HG03064 (cell line): ENCODE results near the gene CASP10.
"Not testable (repeated sequence)": the region's sequence is repeated elsewhere in the genome, so short reads cannot be mapped to it uniquely, and the experiment has no call there.

Source experiments
- ATAC-seq: cut with Tn5 transposase; IDR thresholded peaks from one replicate; pipeline ENCODE4 v1.9.1; 2021; ENCODE audit warnings: low read depth; ENCODE audit not compliant: unreplicated experiment

The CASP10 gene, protein sequence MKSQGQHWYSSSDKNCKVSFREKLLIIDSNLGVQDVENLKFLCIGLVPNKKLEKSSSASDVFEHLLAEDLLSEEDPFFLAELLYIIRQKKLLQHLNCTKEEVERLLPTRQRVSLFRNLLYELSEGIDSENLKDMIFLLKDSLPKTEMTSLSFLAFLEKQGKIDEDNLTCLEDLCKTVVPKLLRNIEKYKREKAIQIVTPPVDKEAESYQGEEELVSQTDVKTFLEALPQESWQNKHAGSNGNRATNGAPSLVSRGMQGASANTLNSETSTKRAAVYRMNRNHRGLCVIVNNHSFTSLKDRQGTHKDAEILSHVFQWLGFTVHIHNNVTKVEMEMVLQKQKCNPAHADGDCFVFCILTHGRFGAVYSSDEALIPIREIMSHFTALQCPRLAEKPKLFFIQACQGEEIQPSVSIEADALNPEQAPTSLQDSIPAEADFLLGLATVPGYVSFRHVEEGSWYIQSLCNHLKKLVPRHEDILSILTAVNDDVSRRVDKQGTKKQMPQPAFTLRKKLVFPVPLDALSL

DNA sequence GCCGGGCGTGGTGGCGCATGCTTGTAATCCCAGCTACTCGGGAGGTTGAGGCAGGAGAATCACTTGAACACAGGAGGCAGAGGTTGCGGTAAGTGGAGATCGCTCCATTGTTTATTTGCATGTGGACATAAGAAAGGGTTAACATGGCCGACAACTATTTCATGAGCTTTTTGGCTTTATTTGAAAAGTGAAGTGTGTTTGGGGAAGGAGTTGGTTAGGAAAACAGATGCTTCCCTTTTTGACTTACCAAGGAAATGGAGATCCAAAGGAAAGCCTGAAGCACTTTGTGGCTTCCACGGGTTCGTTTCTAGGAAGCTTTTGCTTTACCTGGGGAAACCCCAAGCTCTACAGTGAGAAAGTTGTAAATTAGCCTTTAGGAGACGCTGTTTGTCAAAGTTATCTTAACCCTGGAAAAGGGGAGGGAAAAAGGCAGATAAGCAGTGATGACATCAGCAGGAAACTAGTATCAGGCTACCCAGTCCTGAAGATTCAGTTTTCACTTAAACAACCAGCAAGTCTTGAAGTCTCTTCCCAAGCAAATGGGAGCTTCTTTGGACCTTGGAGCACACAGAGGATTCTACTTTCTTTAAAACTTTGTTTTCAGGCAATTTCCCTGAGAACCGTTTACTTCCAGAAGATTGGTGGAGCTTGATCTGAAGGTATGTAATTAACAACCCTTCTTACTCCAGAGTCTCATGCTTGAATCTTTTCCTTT lies at the start of gene CASP10:
TSS of gene CASP10 (plus strand) at position 492 of the 715 bp plus-strand sequence. CDS start 2,637 bp downstream, outside the sequence.
- ATAC-seq, result peak; percentile 62

DNA sequence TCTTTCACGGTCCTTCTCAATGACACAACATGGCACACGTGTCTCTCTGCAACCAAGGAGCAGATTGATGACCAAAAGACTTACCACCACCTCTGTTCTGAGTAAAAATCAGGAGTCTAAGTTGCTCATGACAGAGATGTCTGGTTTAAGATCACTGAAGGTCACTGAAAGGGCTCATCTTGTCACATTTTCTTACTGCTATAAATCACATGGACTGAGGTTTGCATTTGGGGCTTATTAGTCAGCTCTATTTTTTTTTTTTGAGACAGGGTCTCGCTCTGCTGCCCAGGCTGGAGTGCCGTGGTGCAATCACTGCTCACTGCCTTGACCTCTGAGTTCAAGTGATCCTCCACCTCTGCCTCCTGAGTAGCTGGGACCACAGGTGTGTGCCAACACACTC lies 47.6 kb upstream of the CASP10 start:
- no peak for ATAC-seq

DNA sequence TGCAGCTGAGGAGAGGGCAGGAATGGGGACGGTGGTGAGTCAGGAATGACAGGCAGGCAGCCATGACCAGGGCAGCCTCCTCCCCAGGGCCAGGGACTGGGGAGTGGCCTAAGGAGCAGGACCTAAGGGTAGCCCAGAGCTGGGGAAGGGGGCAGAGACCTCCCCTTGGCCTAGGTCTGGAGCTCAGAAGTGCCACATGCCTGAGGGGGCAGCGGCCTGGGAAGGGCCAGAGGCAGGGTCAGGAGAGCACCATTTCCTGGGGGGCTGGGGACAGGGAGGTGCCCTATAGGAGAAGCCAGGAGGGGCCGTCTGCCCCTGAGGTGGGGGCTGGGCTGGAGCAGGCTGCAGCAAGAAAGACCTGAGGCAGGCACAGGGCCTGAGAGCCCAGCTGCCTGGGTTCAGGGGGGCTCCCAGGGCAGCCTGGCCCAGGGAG lies 46.0 kb upstream of the CASP10 start:
- no peak for ATAC-seq

DNA sequence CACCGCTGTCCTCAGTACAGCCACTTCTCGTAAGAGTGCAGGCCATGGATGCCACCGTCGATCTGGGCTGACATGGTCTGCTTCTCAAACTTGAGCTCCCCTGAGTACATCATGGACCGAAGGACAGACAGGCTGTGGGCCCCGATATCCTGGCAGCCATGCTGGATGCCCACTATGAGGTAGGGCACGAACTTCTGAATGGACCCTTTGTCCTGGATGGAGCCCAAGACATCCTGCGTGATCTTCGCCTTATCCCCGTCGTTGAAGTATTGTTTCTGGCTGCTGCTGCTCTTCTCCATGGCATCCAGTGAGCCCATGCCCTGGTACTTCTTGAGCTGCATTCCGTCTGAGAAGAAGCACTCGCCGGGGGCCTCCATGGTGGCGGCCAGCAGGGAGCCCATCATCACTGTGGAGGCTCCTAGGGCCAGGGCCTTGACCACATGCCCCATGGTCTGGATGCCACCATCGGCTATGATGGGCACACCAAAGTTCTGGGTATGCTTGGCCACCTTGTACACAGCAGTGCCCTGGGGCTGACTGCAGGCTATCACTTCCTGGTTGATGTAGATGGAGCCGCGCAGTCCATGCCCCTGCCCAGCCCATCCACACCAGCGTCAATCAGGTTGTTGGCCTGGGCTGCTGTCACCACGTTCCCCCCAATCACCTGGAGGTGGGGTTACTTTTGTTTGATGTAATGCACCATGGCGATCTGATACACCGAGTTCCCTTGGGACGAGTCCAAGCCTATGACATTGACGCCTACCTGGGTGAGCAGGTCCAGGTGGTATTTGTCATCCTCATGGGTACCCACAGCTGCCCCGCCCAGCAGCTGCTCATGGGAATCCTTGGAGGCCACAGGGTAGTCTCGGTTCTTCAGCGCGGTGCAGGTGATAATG lies 45.2 kb upstream of the CASP10 start:
- no peak for ATAC-seq

DNA sequence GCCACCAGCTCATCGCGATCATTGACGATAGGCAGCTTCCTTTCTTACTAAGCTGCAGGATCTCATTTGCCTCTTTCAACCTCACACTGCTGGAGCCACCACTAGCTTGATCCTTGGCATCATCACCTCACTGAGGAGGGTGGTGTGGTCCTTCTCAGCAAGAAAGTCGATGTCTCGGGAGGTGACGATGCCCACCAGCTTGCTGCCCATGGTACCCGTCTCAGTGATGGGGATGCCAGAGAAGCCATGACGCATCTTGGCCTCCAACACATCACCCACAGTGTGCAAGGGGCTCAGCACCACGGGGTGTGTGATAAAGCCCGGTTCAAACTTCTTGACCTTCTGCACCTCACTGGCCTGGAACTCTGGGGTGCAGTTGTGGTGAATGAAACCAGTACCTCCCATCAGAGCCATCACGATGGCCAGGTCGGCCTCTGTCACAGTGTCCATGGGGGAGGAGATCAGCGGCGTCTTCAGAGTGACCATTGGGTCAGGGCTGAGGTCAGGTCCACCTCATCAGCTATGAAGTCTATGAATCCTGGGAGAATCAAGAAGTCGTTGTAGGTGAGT lies 44.5 kb upstream of the CASP10 start:
- no peak for ATAC-seq

DNA sequence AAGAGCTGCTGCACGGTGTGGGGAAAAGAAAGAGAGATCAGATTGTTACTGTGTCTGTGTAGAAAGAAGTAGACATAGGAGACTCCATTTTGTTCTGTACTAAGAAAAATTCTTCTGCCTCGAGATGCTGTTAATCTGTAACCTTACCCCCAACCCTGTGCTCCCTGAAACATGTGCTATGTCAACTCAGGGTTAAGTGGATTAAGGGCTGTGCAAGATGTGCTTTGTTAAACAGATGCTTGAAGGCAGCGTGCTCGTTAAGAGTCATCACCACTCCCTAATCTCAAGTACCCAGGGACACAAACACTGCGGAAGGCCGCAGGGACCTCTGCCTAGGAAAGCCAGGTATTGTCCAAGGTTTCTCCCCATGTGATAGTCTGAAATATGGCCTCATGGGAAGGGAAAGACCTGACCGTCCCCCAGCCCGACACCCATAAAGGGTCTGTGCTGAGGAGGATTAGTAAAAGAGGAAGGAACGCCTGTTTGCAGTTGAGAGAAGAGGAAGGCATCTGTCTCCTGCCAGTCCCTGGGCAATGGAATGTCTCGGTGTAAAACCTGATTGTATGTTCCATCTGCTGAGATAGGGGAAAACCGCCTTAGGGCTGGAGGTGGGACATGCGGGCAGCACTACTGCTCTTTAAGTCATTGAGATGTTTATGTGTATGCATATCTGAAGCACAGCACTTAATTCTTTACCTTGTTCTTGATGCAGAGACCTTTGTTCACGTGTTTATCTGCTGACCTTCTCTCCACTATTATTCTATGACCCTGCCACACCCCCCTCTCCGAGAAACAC lies 43.8 kb upstream of the CASP10 start:
- not testable (repeated sequence) for ATAC-seq

DNA sequence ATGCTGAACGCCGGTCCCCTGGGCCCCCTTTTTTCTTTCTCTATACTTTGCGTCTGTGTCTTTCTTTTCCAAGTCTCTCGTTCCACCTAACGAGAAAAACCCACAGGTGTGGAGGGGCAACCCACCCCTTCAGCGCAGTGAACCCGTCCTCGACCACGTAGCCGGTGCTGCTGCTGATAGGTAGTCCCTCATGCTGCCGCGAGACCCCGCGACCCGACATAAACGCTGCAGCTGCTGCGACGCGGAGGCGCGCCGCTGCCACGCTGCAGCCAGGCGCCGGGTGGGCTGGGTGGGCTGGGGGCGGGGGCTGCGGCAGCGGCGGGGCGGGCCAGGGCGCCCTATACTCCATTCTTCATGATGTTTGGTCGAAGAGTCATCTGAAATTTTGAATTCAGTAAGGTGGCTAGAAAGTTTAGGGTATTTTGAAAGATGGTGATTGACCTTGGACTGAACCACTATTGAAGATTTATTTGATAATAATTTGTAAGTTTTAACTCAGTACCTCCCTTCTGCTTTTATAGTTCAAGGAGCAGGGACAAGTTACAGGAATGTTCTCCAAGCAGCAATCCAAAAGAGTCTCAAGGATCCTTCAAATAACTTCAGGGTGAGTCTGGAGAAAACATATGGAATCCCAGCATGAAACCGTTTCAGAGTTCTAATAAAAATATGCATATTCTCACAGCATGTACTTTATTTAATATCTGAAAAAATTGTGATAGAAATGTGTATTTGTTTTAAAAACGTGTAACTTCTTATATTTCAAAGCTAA lies 42.9 kb upstream of the CASP10 start:
- ATAC-seq, result no peak

DNA sequence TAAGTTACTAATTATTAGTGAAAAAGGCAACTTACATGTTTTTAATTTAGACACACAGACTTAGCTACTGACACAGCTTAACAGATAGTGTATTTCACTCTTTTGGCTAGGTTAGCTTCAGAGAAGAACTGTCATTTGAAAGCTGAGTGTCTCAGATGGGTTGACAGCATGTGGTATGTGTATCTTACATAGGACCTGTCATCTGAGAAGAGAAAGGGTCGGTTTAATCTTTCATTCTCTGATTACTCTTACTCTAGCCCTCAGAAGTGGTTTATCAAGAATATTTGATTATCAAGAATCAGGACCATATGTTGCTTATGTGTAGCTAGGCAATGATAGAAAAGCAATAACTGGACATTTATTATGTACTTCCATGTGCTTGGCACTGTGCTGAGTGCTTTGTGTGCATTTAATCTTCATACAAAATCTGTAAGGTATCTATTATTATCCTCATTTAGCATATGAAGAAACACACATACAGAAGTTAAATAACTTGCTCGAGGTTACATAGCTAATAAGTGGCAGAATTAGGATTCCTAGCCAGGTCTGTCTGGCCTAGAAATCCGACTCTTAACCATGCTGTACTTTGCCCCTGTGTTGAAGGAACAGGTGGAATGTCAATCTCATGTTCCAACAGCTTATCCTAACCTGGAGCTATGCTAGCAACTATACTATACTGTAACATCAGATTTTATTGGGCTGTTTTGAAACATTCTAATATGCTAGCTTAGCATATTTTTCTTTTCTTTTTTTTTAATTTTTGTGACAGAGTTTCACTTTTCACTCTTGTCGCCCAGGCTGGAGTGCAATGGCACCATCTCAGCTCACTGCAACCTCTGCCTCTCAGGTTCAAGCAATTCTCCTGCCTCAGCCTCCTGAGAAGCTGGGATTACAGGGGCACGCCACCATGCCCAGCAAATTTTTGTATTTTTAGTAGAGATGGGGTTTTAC lies 38.6 kb upstream of the CASP10 start:
- ATAC-seq, result no peak

DNA sequence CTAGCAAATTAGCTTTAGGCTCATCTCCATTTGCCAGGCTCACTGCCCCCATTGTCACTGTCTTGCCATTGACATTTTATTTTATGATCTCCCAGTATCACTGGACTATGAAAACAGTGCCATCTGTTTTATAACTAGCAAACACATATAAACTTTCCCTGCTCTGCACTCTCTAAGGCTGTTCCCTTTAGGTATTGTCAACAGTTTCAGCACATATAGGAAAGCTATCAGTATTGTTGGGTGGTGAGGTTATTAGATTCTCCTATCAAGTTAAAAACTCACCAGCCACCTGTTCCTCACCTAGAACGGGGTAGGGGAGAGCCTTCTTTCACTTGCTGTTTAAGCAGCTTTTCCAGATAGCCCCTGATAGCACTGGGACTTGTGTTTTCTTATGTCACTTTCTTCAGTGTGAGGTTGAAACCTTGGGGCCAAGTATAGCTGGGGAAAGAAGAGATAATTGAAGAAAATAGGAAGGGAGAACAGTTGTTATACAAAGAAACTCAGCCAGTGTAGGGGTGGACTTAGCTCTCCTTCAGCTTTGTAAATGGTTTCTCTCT lies 34.4 kb upstream of the CASP10 start:
- ATAC-seq, result no peak

DNA sequence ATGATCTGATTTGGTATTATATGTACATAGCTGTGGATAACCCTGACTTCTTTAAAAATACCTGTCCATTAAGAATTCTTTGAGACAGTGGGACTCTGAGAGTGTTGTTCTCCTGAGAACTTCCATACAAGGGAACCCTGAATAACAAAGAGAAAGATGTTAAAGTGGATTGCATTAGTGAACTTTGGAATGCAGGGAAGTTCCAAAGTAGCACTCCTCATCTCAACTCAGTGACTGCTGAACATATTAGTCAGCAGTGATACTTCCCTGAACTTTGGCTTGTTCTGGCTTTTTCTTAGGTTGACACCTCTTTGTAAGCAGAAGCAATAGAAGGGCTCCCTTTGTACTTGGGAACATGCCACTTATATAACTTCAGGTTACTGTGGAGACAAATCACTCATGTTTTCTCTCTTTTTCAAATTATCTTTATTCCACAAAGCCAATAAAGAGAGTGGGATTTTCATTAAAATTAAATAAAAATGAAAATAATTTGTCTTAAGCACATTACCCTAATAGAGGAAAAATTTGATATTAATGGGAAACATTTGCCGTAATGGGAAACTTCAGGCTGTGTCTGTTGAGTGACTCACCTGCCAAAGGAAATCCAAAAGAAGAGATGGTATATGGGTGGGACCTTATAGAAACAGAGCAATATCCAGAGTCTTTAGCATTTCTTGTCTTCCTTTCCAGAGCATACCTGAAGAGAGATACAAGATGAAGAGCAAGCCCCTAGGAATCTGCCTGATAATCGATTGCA lies 33.7 kb upstream of the CASP10 start:
- no peak for ATAC-seq

DNA sequence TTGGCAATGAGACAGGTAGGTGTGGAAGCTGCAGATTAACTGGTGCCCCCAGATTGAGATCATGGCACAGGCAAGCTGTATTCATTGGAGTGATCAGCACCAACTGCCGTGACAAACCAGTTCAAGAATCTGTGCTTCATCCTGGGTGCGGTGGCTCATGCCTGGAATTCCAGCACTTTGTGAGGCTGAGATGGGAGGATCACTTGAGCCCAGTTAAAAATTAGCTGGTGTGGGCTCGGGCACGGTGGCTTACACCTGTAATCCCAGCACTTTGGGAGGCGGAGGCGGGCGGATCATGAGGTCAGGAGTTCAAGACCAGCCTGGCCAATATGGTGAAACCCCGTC lies 33.1 kb upstream of the CASP10 start:
- not testable (repeated sequence) for ATAC-seq

DNA sequence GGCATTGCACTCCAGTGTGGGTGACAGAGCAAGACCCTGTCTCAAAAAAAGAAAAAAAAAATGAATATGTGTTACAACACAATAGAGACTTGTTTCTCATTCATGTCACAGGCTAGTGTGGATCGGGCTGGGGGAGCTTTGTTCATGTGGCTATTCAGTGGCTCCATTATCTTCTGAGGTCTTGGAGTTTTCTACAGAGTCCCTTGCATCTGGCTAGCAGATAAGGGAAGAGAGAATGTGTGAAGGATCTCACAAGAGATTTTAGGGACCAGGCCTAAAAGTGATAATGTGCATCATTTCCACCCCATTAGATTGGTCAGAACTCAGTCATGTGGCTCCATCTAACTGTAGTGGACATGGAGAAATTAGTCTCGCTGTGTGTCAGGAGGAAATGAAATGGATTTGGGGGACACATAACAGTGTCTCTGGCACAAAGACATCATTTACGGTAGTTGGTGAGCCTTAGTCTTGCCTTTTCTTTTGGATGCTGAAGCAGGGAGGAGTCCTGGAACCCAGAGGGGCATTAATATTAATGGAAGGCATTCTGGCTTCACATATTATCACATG lies 32.4 kb upstream of the CASP10 start:
- ATAC-seq, result no peak

DNA sequence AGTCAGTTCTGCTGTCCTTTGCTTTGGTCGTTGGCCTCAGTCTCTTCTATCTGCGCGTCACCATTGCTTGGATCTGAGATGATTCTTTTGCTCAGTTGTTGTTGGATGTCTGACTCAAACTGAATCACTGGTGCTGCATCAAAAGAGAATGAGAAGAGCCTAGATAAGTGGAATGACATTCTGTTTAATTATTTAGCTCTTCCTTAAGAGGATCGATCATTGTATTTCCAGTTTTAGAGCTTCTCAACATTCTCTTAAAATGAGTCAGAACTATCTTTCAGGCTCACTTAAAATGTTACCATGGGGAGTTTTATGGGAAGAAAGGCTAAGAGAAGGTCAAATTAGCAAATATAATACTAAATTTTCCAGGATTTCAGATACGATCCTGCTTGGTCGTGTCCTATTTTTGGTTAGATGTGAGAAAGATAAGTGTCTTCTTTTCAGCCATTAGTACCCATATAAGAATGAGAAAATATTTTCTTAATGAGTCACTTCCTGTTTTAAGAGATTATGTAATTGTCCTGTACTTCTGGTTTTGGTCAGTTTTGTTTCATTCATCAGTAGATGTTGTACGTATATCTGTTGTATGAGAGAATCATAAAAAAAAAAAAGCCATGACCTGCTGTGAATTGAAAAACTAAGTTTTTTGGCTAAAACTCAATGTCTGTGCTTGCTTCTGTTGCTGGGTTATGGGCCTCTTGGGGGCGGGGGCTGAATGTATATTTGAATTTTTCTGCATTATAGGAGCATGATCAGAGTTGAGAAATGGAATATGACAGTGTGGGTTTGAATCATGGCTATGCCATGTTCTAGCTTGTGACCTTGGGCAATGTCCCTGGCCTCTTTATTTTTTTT lies 31.6 kb upstream of the CASP10 start:
- ATAC-seq, result peak; percentile 72

DNA sequence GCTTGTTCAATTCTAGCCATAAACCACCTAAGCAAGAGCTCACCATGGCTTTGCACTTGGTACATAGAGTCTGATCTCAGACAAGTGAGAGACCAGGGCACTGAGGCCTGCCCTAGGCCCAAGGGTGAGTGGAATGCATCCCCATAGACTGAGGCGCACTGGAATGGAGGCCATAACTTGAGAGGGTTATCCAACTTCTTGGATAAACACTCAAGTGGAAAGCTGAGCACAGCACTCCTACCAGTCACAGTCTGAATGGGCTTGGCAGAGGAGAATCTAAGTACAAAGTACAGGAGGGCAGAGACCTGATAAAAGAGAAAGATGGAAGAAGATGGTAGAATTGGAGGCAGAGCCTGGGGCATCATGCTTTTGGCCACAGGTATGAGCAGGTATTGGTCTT lies 30.4 kb upstream of the CASP10 start:
- no peak for ATAC-seq

DNA sequence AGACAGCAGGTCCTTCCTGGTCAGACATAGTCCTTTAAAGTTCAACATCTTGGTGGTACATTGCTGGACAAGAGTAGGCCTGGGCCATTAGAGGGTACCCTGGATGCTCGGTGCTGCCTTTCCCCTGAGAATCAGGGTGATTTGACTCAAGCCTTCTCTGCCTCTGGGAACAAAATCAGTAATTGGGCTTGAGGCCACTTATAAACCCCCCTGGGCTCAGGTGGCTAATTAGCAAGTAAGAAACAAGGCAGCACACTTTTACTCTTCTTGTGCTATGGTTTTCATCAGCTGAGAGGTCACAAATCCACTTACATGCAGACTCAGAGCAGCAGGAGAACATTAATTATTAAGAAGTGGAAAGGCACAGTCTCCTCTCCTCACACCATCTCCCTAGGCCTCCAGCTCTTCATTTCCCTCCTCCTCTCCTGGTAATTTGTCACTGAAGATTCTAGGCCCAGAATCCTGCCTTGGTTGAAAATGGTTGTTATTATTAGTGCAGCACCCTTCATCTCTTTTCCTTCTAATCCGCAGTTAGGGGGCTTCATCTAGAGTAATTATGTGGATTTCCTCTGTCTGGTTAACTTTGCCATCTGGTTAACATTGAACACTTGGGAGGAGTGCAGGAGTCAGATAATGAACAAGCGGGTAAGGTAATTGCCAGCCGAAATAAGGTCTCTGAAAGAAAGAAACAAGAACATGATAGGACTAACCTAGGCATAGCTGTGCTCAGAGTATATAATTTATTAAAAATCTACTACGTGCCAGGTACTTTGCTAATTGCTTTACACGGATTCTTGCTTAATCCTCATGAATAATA lies 29.7 kb upstream of the CASP10 start:
- ATAC-seq, result no peak
